ENCODE data around the gene PTPRO.

Gene PTPRO

GRCh38 chr12:15423629-15424028 is 101.3 kb downstream of the PTPRO start:
- Histone ChIP-seq H3K4me1 (ENCODE audit: low read length) (no peaks in the 10 kb centered on the region), H3K4me3 (ENCODE audit: low read length) (no peak overlapping the region), H3K4me2 (ENCODE audit: low read length) (no peak overlapping the region), H3K9ac (ENCODE audit: low read length) (no peak overlapping the region), H2AFZ (ENCODE audit: low read depth, low read length) (no peak overlapping the region), H3K79me2 (ENCODE audit: low read length) (no peaks in the 10 kb centered on the region), H4K20me1 (ENCODE audit: insufficient read depth, low read length) (no peaks in the 10 kb centered on the region), H3K9me3 (ENCODE audit: insufficient read depth, low read length) (no peaks in the 10 kb centered on the region), H3K36me3 (replicated peaks; ENCODE audit: low read depth, low read length) (no peaks in the 10 kb centered on the region), H3K27me3 (ENCODE audit: low read depth, low read length) (0 out of 2 replicates have a peak, but pooled peaks cover under 1% of the 10 kb centered on the region), H3K27ac (ENCODE audit: low read length) (no peak overlapping the region)
- TF ChIP-seq EZH2phosphoT487 (IDR thresholded peaks at IDR 0.05; ENCODE audit: low read depth) (no peak), CTCF (IDR thresholded peaks at IDR 0.05; ENCODE audit: low read depth, low read length) (no peak)

DNA sequence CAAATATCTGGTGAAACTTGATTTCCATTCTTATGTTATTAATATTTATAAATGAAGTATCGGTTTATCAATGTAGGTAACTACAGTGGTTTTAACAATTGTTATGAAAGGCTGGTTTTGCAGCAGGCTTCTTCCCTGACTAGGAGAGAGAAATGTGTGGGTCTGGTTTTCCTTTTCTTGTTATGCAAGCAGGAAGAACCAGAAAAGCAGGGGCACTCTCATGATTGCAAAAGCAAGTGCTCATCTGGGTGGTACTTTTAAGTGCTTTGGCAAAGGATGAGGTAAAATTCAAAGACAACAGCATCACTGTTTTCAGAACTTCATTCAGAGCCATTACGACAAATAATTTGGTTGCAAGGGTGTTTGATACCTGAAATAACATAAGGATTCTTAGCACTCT is 105.6 kb downstream of the PTPRO start:
- TF ChIP-seq CTCF (IDR thresholded peaks at IDR 0.05; ENCODE audit: low read depth, low read length) (no peak), EZH2phosphoT487 (IDR thresholded peaks at IDR 0.05; ENCODE audit: low read depth) (no peak)
- Histone ChIP-seq H3K9ac (ENCODE audit: low read length) (no peak overlapping the region), H3K27ac (ENCODE audit: low read length) (no peak overlapping the region), H3K27me3 (ENCODE audit: low read depth, low read length) (0 out of 2 replicates have a peak, but pooled peaks cover 4% of the 10 kb centered on the region), H3K36me3 (replicated peaks; ENCODE audit: low read depth, low read length) (no peaks in the 10 kb centered on the region), H3K4me1 (ENCODE audit: low read length) (no peaks in the 10 kb centered on the region), H3K79me2 (ENCODE audit: low read length) (no peaks in the 10 kb centered on the region), H3K9me3 (ENCODE audit: insufficient read depth, low read length) (no peaks in the 10 kb centered on the region), H4K20me1 (ENCODE audit: insufficient read depth, low read length) (no peaks in the 10 kb centered on the region), H3K4me2 (ENCODE audit: low read length) (no peak overlapping the region), H2AFZ (ENCODE audit: low read depth, low read length) (no peak overlapping the region), H3K4me3 (ENCODE audit: low read length) (no peak overlapping the region)

DNA sequence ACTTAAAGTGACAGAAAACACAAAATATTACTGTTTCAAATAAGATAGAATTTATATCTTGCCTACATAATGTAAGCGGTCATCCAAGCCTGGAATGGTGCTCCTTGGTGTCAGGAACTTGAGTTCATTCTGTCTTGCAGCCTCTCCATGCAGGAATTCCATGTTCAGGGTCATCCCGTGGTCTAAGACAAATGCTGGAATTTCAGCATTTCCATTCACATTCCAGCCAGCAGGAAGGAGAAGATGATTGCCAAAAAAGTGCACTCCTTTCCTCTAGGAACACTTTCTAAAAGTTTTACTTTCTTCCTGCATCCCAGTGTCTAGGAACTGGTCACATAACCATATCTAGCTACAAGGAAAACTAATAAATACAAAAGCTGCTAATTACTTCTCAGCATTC is 106.3 kb downstream of the PTPRO start:
- Histone ChIP-seq H3K27me3 (ENCODE audit: low read depth, low read length) (0 out of 2 replicates have a peak, but pooled peaks cover 4% of the 10 kb centered on the region), H3K9me3 (ENCODE audit: insufficient read depth, low read length) (no peaks in the 10 kb centered on the region), H3K4me2 (ENCODE audit: low read length) (no peak overlapping the region), H3K79me2 (ENCODE audit: low read length) (no peaks in the 10 kb centered on the region), H2AFZ (ENCODE audit: low read depth, low read length) (no peak overlapping the region), H3K9ac (ENCODE audit: low read length) (no peak overlapping the region), H3K4me1 (ENCODE audit: low read length) (no peaks in the 10 kb centered on the region), H3K4me3 (ENCODE audit: low read length) (no peak overlapping the region), H4K20me1 (ENCODE audit: insufficient read depth, low read length) (no peaks in the 10 kb centered on the region), H3K36me3 (replicated peaks; ENCODE audit: low read depth, low read length) (no peaks in the 10 kb centered on the region), H3K27ac (ENCODE audit: low read length) (no peak overlapping the region)
- TF ChIP-seq CTCF (IDR thresholded peaks at IDR 0.05; ENCODE audit: low read depth, low read length) = no peak
- TF ChIP-seq EZH2phosphoT487 (IDR thresholded peaks at IDR 0.05; ENCODE audit: low read depth) = no peak

DNA sequence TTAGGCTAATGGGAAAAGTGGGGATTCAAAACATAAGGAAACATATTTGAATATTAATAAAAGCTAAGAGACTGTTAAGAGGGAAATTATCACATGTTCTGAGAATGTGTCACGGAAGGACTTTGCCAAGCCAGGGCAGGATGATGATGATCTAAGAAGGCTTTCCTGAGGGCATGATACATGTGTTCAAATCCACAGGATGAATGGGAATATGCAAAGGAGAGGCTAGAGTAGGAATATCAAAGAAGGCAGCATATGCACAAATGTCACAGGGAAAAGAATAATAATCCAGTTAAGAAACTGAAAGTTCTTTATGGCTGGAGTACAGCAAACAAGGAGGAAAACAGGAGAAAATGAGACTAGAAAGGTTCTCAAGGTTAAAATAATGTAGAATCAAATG is 107.0 kb downstream of the PTPRO start:
- TF ChIP-seq CTCF (IDR thresholded peaks at IDR 0.05; ENCODE audit: low read depth, low read length) = no peak
- TF ChIP-seq EZH2phosphoT487 (IDR thresholded peaks at IDR 0.05; ENCODE audit: low read depth) = no peak
- H3K36me3 ChIP-seq (replicated peaks; ENCODE audit: low read depth, low read length) = no peaks in the 10 kb centered on the region
- H3K27me3 ChIP-seq (ENCODE audit: low read depth, low read length) = 0 out of 2 replicates have a peak, but pooled peaks cover 4% of the 10 kb centered on the region
- no peak overlapping the region for H3K9ac ChIP-seq (ENCODE audit: low read length)
- no peak overlapping the region for H3K27ac ChIP-seq (ENCODE audit: low read length)
- H3K9me3 ChIP-seq (ENCODE audit: insufficient read depth, low read length) = no peaks in the 10 kb centered on the region
- no peak overlapping the region for H2AFZ ChIP-seq (ENCODE audit: low read depth, low read length)
- no peaks in the 10 kb centered on the region for H3K4me1 ChIP-seq (ENCODE audit: low read length)
- H3K79me2 ChIP-seq (ENCODE audit: low read length) = no peaks in the 10 kb centered on the region
- no peak overlapping the region for H3K4me3 ChIP-seq (ENCODE audit: low read length)
- no peak overlapping the region for H3K4me2 ChIP-seq (ENCODE audit: low read length)
- H4K20me1 ChIP-seq (ENCODE audit: insufficient read depth, low read length) = no peaks in the 10 kb centered on the region
